ENCODE measurements around the gene ANO1.

ANO1 gene

DNA sequence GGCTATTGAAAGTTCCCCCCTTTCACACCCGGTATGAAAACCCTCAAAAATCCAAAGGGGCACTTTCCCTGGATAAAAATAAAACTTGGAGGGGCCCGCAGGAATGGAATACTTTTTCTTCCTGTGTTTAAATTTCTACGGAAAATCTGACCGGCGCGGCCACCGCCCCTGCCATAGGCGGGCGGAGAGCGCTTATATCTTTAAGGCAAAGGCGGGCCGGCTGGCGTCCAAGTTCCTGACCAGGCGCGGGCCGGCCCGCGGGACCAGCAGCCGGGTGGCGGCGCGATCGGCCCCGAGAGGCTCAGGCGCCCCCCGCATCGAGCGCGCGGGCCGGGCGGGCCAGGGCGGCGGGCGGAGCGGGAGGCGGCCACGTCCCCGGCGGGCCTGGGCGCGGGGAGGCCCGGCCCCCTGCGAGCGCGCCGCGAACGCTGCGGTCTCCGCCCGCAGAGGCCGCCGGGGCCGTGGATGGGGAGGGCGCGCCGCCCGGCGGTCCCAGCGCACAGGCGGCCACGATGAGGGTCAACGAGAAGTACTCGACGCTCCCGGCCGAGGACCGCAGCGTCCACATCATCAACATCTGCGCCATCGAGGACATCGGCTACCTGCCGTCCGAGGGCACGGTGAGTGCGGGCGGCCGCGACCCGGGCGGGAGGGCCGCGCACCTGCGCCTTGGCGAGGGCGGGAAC, at the start of gene ANO1:
Gene ANO1, plus strand, starts transcription at position 223 of the 686 bp plus-strand sequence. Its CDS starts 290 bp downstream, at position 513.
- in situ Hi-C loops (cut with HindIII; ENCODE audit: low sequenced_read_pairs) = loop anchor here (5.0 kb wide), 1 partner anchor 81 kb away; no protein-coding TSS in a partner anchor

DNA sequence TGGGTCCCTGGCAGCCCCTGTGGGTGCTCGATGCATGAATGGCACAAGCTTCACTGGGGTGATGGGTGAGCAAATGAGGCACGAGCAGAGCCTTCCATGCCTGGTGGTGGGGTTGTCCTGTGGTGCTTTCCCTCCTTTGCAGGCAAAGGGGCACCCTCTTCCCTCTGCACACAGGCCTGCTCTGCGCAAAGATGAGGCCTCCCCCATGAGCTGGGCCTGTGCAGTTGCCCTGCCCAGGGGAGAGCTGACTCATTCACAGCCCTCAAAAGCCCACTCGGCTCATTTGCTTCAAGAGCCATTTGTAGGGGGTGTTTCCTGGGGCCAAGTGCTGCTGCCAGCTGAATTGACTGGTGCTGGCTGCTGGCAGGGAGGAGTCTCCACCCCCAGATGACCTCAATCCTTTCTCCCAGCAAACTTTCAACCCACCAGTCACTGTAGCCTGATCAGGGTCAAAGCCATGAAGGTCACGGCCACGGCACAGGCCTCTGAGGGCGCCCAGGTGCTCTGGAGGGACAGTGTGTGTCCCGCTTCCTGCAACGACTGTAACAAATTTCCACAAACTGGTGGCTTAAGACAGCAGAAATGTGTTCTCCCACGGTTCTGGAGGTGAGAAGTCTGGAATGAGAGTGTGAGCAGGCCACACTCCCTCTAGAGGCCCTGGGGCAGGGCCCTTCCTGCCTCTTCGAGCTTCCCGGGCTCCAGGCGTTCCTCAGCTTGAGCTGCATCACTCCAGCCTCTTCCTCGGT, 48.8 kb upstream of the ANO1 start:
- in situ Hi-C loops (cut with HindIII; ENCODE audit: low sequenced_read_pairs) = loop anchor here (25.0 kb wide), 1 partner anchor 158 kb away; no protein-coding TSS in a partner anchor

DNA sequence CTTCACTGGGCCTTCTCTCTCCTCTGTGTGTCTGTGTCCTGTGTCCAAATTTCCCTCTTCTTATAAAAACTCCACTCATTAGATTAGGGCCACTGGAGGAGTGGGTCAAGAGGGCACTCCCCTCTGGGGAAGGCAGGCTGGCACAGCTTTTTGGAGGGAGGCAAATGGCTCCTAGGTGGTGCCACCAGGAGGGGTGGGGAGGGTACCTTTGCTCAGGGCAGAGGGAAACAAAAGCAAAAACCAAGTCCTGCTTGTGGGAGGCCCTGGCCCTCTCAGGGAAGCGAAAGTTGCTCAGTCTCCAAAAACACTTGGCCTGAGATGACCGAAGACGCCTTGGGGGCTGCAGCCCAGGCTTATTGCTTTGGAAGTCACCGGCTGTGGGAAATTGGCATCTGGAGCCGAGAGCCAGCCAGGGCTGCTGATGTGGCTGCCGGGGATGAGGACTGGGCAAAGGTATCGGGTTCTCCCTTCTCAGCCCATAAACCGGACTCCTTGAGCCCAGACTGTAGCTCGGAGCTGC, 48.2 kb upstream of the ANO1 start:
- in situ Hi-C loops (cut with HindIII; ENCODE audit: low sequenced_read_pairs) = loop anchor here (5.0 to 25.0 kb wide), 2 partner anchors 108 to 157 kb away; no protein-coding TSS in a partner anchor

DNA sequence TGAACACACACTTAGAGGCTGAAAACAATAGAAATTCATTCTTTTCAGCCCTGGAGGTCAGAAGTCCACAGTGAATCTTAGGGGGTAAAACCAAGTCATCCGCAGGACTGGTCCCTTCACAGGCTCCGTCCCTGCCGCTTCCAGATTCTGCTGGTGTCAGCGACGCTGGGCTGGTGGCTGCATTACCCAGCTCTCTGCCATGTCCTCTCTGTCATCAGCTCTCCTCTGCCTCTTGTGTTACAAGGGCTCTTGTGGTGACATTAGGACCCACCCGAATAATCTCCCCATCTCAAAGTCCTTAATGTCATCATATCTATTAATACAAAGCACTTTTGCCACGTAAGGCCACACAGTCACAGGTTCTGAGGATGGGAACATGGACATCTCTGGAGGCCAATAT, 47.7 kb upstream of the ANO1 start:
- in situ Hi-C loops (cut with HindIII; ENCODE audit: low sequenced_read_pairs) = loop anchor here (5.0 to 25.0 kb wide), 2 partner anchors 108 to 157 kb away; no protein-coding TSS in a partner anchor

DNA sequence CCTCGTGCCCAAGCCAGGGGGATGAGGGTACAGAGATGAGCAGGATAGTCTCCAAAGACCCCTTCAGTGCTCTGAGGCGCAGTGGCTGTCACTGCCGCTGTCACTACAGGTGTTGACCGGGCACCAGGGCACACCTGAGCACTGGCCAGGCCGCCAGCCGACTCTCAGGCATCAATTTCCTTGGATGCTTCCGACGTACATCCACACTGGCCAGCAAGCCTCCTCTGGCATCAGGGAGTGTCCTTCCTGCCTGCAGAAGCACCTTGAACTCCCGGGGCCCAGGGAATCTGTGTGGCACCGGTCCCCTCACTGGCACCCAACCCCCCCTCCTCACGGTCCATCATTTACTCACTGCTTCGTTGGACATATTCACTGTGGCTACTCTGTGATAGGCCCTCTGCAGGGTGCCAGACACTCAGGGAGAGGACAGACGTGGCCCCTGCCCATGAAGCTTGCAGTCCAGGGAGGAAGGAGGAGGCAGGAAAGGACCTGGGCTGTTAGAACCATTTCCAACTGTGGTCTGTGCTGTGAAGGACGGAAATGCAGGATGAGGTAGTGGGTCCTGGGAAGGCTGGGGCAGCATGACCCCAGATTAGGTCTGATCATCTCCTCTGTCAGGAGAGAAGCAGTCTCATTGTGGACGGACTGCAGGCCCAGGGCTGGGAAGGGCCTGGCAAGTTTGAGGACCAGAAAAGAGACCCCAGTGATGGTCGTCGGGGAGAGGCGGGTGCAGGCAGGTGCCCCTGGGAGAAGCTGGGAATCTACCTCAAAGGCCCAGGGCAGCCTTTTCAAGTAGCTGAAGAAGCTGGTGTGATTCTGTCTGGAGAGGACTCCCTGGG, 46.3 kb upstream of the ANO1 start:
- in situ Hi-C loops (cut with HindIII; ENCODE audit: low sequenced_read_pairs) = loop anchor here (5.0 to 25.0 kb wide), 2 partner anchors 110 to 155 kb away; no protein-coding TSS in a partner anchor

DNA sequence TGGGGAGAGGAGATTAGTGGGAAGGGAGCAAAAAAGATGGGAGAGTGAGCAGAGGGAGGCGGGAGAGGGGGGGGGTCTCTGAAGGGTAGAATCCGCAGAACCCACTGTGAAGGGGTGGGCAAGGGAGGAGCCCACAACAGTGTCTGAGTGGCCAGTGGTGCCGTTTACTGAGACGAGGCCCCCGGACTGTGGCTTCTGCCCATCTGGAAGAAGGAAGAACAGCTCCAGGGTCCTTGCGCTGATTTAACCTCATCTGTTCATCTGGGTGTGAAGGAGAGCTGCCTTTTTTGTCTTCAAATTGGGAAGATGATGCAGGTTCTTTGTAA, 45.7 kb upstream of the ANO1 start:
- in situ Hi-C loops (cut with HindIII; ENCODE audit: low sequenced_read_pairs) = loop anchor here (5.0 to 25.0 kb wide), 2 partner anchors 110 to 155 kb away; no protein-coding TSS in a partner anchor

DNA sequence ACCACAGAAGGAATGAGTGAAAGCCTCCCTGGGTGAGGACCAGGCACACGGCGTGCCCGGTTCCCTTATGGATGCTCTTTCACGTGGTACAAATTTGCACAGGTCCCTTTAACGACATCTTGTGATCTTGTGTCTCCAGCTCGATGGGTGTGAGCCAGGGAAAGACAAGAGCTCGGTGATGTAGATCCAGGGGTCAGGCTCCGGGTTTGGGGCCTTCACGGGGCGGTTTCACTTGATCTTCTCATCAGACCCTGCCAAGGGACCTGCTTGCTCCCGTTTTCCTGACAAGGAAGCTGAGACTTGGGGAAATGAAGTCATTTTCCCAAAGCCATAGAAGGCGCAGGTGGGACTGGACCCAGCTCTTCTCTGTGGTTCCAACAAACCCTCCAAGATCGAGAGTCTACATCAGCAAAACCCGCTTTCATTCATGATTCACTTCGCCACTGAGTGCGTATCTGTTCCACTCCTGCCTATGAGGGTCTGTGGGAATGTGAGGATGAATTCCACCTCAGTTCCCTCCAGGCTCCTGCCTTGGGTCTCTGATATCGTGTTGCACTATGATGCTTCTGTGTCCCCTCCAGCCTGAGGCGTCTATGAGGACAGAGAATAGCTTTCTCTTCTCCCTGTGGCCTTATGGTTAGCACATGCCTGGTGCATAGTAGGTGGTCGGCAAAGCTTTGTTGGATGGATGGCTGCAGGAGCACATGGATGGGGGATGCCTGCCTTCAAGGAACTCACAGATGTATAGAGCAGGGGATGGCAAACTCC, 45.0 kb upstream of the ANO1 start:
- in situ Hi-C loops (cut with HindIII; ENCODE audit: low sequenced_read_pairs) = loop anchor here (5.0 to 25.0 kb wide), 2 partner anchors 111 to 154 kb away; no protein-coding TSS in a partner anchor

DNA sequence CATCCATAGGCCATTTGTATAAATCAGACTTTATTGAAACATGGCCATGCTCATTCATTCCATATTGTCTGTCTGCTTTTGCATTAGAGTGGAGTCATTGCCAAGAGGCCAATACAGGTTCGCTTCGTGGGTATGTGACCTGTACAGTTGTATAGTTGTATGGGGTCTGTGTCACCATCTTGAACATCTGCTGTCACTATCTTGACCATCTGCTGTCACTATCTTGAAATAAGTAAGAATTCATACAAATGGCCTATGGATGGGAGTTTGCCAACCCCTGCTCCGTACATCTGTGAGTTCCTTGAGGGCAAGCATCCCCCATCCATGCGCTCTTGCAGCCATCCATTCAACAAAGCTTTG, 44.4 kb upstream of the ANO1 start:
- in situ Hi-C loops (cut with HindIII; ENCODE audit: low sequenced_read_pairs) = loop anchor here (5.0 to 25.0 kb wide), 2 partner anchors 111 to 154 kb away; no protein-coding TSS in a partner anchor

DNA sequence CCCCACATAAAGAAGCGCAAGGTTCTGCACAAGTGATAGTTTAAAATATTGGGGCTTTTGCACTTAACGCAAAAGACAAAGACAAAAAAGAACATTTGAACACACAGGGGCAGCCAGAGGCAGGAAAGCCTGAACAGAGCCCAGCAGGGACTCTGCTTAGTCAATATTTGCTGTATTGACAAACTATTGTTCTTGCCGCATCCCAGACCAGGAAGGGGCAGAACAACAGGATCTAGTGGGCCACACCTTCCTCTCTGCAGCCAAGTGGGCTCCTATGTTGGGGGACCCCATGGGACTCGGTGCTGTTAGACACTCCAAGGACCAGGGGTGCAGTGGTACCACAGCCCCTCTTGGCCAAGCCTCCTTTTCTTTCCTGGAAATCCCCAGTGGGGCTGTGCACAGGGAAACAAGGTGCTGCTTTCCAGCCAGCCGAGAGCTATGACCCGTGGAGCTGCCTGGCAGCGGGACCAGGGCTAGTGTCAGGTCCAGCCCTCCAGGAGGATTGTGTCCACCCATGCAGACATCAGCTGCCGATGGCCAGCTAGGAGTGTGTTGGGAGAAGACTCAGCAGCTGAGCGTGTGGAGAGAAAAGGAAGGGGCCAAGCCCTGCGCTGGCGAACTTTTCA, 43.3 kb upstream of the ANO1 start:
- in situ Hi-C loops (cut with HindIII; ENCODE audit: low sequenced_read_pairs) = loop anchor here (5.0 to 25.0 kb wide), 2 partner anchors 113 to 152 kb away; no protein-coding TSS in a partner anchor

DNA sequence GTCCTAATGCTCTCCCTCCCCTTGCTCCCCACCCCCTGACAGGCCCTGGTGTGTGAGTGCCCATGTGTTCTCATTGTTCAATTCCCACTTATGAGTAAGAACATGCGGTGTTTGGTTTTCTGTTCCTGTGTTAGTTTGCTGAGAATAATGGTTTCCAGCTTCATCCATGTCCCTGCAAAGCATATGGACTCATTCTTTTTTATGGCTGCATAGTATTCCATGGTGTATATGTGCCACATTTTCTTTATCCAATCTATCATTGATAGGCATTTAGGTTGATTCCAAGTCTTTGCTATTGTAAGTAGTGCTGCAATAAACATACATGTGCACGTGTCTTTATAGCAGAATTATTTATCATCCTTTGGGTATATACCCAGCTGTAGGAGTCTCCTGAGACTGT, 42.5 kb upstream of the ANO1 start:
- in situ Hi-C loops (cut with HindIII; ENCODE audit: low sequenced_read_pairs) = loop anchor here (25.0 kb wide), 1 partner anchor 152 kb away; no protein-coding TSS in a partner anchor

DNA sequence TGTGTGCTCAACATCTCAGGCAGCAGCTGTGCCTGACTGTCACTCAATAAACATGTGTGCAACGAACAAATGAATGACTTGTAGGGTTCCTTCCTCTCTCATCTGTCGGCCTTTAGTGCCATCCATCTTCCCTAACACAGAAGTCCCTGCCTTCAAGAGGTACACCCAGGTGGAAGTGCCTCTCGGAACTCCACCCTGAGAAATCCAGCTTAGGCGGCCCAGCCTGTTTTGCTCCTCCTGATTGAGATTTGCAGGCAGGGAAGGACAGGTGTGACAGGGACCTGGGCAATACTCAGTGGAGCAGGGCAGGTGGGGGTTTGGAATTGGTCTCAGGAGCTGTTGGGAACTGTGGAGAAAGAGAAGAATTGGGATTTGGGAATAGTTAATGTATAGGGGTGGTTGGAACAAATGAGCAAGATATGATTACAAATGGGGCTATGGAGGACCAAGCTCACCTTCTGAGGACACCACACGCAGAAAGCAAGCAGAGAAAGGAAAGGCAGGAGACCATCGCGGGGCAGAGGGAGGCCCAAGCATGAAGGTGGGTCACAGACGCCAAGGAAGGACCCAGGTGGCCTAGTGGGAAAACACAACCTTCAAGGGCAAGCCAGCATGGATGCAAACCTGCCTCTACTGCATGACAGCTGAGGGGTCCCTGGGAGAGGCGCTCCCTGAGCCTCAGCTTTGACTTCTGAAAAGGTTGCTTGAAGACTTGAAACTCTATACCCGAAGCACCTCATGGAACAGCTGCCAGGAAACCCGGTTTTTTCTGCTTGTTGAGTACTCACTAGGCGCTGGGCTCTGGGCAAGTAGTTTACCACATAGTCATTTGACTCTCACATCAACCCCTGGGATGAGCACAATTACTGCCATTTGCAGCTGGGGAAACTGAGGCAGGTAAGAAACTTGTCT, 40.9 kb upstream of the ANO1 start:
- in situ Hi-C loops (cut with HindIII; ENCODE audit: low sequenced_read_pairs) = loop anchor here (25.0 kb wide), 1 partner anchor 150 kb away; no protein-coding TSS in a partner anchor

DNA sequence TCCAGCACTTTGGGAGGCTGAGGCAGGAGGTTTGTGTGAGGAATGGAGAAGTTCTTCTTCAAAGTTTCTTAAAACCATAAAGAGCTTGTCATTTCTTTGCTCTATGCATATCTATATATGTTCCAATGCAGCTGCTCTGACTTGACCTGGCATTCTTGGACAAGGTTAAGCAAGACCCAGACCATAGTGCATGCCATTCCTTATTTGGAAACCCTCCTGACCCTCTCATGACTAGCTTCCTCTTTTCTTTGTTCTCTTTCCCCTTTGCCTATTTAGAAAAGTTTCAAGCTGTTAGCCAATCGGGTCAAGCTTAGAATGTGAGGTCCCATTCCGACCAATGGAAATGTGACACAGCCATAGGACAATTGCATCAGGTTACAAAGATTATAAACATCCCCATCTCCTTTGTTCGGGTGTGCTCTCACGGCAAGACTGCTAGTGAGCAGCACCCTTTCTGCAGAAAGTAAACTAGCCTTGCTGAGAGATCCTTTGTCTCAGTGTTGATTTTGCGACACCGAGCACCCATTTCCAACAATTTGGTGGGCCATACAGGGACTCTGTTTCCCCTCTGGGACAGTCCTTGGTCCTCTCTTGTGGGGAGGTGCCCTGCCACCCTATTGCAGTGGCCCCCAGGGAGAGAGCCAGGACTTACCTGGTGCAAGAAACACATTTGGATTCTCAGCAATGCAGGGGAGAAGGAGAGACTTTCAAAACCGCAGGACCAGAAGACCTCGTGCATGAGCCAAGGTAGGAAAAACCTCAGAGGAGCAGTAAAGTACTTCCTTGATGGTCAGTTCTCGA, 39.9 kb upstream of the ANO1 start:
- in situ Hi-C loops (cut with HindIII; ENCODE audit: low sequenced_read_pairs) = loop anchor here (25.0 kb wide), 1 partner anchor 149 kb away; no protein-coding TSS in a partner anchor

DNA sequence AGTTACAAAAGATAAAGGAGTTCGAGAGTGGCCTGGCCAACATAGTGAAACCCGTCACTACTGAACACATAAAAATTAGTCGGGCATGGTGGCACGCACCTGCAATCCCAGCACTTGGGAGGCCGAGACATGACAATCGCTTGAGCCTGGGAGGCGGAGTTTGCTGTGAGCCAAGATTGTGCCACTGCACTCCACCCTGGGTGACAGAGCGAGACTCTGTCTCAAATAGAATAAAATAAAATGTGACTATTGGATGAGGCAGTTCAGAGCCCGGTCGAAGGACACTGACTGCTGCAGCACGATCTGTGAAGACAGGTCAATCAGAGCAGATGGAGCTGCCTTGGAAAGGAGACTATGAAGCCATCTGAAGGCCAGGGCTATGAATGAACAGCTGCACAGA, 37.7 kb upstream of the ANO1 start:
- in situ Hi-C loops (cut with HindIII; ENCODE audit: low sequenced_read_pairs) = loop anchor here (25.0 kb wide), 1 partner anchor 147 kb away; no protein-coding TSS in a partner anchor

DNA sequence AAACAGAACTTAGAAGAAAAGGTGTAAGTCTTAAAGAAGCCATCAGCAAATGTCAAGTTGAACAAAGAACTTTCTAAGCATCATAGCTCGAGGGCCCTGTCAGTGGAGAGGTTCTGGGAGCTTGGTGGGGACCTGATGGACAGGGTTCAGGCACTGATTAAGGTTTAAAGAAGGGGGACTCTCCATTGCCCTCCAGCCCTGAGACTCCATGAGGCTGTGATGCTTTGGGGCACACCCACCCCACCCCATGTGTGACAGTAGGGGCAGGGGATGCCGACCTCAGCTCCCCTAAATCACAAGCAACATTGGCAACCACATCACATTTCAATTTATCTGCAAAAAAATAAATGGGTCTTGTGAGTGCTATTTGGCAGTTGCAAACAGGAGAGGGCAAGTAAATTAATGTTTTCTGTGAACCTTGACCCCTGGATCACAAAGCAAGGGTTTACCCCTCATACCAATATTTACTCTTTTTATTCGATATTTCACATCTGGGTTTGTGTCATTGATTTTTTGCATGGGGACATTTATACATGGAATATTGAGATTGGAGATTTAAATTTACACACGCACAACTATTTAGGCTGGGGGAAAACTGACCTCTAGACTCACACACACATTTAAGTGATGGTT, 37.1 kb upstream of the ANO1 start:
- in situ Hi-C loops (cut with HindIII; ENCODE audit: low sequenced_read_pairs) = loop anchor here (25.0 kb wide), 1 partner anchor 146 kb away; no protein-coding TSS in a partner anchor

DNA sequence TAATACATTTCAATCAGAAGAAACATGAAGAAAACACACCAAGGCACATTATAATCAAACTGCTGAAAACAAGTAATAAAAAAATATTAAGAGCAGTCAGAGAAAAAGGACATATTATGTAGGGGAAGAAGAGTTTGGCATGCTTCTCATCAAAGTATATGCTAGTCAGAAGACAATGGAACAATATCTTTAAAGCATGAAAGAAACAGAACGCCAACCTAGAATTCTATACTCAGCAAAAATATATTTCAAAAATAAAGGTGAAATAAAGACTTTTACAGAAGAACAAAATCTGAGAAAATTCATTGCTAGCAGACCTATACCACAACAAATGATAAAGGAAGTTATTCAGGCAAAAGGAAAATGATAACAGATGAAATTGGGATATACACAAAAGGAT, 34.6 kb upstream of the ANO1 start:
- in situ Hi-C loops (cut with HindIII; ENCODE audit: low sequenced_read_pairs) = loop anchor here (25.0 kb wide), 1 partner anchor 144 kb away; no protein-coding TSS in a partner anchor

DNA sequence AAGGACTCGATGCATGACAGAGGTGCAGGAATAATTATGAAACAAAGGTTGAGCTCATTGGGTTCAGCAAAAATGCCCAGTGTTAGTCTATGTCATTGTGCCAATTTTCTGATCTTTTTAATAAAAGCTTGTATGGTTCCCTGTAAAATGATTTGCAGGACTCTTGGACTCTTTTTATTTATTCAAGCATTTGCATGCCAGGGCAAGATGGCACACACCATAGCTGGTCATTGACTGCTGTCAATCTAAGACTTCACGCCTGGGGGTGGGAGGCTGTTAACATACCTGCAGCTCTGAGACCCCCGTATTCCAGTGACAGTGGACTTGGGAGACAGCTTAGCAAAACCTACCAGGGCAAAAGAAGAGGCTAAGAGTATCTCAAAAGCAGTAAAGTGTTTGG, 32.0 kb upstream of the ANO1 start:
- in situ Hi-C loops (cut with HindIII; ENCODE audit: low sequenced_read_pairs) = loop anchor here (25.0 kb wide), 1 partner anchor 141 kb away; no protein-coding TSS in a partner anchor
